Activated CD8-positive, alpha-beta memory T cell treated with anti-CD3 and anti-CD28 coated beads, Interleukin-2, amount 10 ng/mL, durations not matched to agents 7 days and 5 days (primary cell): ENCODE data around the gene PGM1. TPM values are rescaled to one million over a fixed set of nuclear protein-coding genes. Genes with fewer than 3 reads are reported as not detected.

Experiments used
- ATAC-seq: fragments of 150-1000 bp; cut with Tn5 transposase; one replicate; pipeline ENCODE4 v1.10.0; 2021; ENCODE audit warnings: moderate library complexity
- CTCF ChIA-PET: fragments of 350-600 bp; sonication (Branson Sonifier 250); formaldehyde crosslinking; loops from one replicate; lab custom pipeline; 2021; ENCODE audit warnings: antibody characterized with exemption; lab: Charles Lee
- DNase-seq: peaks from one replicate; pipeline ENCODE4 v3.0.0-alpha.2; 2020
- H3K27ac Mint-ChIP-seq: one replicate; pipeline ENCODE4 v1.8.0; 2021; ENCODE audit warnings: mild to moderate bottlenecking, mixed read lengths
- H3K27me3 Mint-ChIP-seq: one replicate; pipeline ENCODE4 v1.8.0; 2021; ENCODE audit warnings: mixed read lengths
- H3K36me3 Mint-ChIP-seq: one replicate; pipeline ENCODE4 v1.8.0; 2021; ENCODE audit warnings: mild to moderate bottlenecking, mixed read lengths
- H3K4me1 Mint-ChIP-seq: one replicate; pipeline ENCODE4 v1.8.0; 2021; ENCODE audit warnings: mixed read lengths
- H3K4me3 Mint-ChIP-seq: one replicate; pipeline ENCODE4 v1.8.0; 2021; ENCODE audit warnings: mild to moderate bottlenecking, moderate library complexity, mixed read lengths
- H3K9me3 Mint-ChIP-seq: one replicate; pipeline ENCODE4 v1.8.0; 2022; ENCODE audit warnings: low read depth, mixed read lengths
- total RNA-seq, 2 experiments: library from RNA; stranded (reverse); gene quantifications; one replicate each; pipeline ENCODE4 v1.2.3, GENCODE V29; 2021

The PGM1 gene
- total RNA-seq, 2 experiments from 2014 or later = 31.5 to 32.8 TPM

GRCh38 chr1:63607322-63607721, 14.1 kb downstream of the PGM1 start:
- H3K27me3 Mint-ChIP-seq = no peaks in the 10 kb centered on the region
- H3K4me1 Mint-ChIP-seq = peaks cover 14% of the 10 kb centered on the region
- no peak for ATAC-seq
- no peak overlapping the region for H3K4me3 Mint-ChIP-seq
- no peak for DNase-seq
- peaks cover 5% of the 10 kb centered on the region for H3K36me3 Mint-ChIP-seq
- H3K27ac Mint-ChIP-seq = no peak overlapping the region
- no peaks in the 10 kb centered on the region for H3K9me3 Mint-ChIP-seq
- CTCF ChIA-PET = no interaction called here

GRCh38 chr1:63611231-63611630, 18.0 kb downstream of the PGM1 start:
- peaks cover 1% of the 10 kb centered on the region for H3K36me3 Mint-ChIP-seq
- no peaks in the 10 kb centered on the region for H3K9me3 Mint-ChIP-seq
- H3K4me1 Mint-ChIP-seq = peaks cover 11% of the 10 kb centered on the region
- ATAC-seq (no peak), DNase-seq (no peak)
- no peaks in the 10 kb centered on the region for H3K27me3 Mint-ChIP-seq
- H3K4me3 Mint-ChIP-seq = no peak overlapping the region
- no peak overlapping the region for H3K27ac Mint-ChIP-seq
- CTCF ChIA-PET = interaction anchor here (1.5 kb wide), 1 partner anchor 527 kb away, joined by 3 read pairs; no protein-coding TSS in a partner anchor

- no peaks in the 10 kb centered on the region for H3K27me3 Mint-ChIP-seq
- peaks cover 1% of the 10 kb centered on the region for H3K36me3 Mint-ChIP-seq
- CTCF ChIA-PET = interaction anchor here (0.6 kb wide), 1 partner anchor 525 kb away, joined by 3 read pairs; no protein-coding TSS in a partner anchor
- DNase-seq (no peak), ATAC-seq (no peak)
- no peak overlapping the region for H3K4me3 Mint-ChIP-seq
- H3K9me3 Mint-ChIP-seq = no peaks in the 10 kb centered on the region
- peaks cover 11% of the 10 kb centered on the region for H3K4me1 Mint-ChIP-seq
- no peak overlapping the region for H3K27ac Mint-ChIP-seq
Observed at GRCh38 chr1:63612564-63612963, 19.4 kb downstream of the PGM1 start.

- Mint-ChIP-seq H3K4me3 (no peak overlapping the region), H3K27me3 (no peaks in the 10 kb centered on the region), H3K27ac (no peak overlapping the region), H3K36me3 (peaks cover 1% of the 10 kb centered on the region), H3K4me1 (peaks cover 11% of the 10 kb centered on the region), H3K9me3 (no peaks in the 10 kb centered on the region)
- ATAC-seq = no peak
- CTCF ChIA-PET = interaction anchor here (0.6 kb wide), 1 partner anchor 524 kb away, joined by 3 read pairs; no protein-coding TSS in a partner anchor
- DNase-seq = no peak
Observed at GRCh38 chr1:63612971-63613370, 19.8 kb downstream of the PGM1 start.

GRCh38 chr1:63615768-63616420, 22.7 kb downstream of the PGM1 start:
- no peak overlapping the region for H3K4me3 Mint-ChIP-seq
- CTCF ChIA-PET = interaction anchor here (1.0 to 1.6 kb wide), 2 partner anchors 521 to 523 kb away, joined by 3 to 14 read pairs; no protein-coding TSS in a partner anchor
- H3K4me1 Mint-ChIP-seq = no peaks in the 10 kb centered on the region
- DNase-seq (peak; percentile 68), ATAC-seq (peak; percentile 64)
- no peak overlapping the region for H3K27ac Mint-ChIP-seq
- no peaks in the 10 kb centered on the region for H3K9me3 Mint-ChIP-seq
- H3K27me3 Mint-ChIP-seq = no peaks in the 10 kb centered on the region
- H3K36me3 Mint-ChIP-seq = no peaks in the 10 kb centered on the region

GRCh38 chr1:63617450-63617849, 24.2 kb downstream of the PGM1 start:
- ATAC-seq (no peak), DNase-seq (no peak)
- H3K4me3 Mint-ChIP-seq = no peak overlapping the region
- H3K4me1 Mint-ChIP-seq = no peaks in the 10 kb centered on the region
- H3K36me3 Mint-ChIP-seq = no peaks in the 10 kb centered on the region
- H3K27me3 Mint-ChIP-seq = no peaks in the 10 kb centered on the region
- CTCF ChIA-PET = interaction anchor here (0.8 to 1.6 kb wide), 3 partner anchors 518 to 520 kb away, joined by 3 to 14 read pairs (median 4); no protein-coding TSS in a partner anchor
- H3K27ac Mint-ChIP-seq = no peak overlapping the region
- no peaks in the 10 kb centered on the region for H3K9me3 Mint-ChIP-seq

GRCh38 chr1:63618011-63618410, 24.8 kb downstream of the PGM1 start:
- CTCF ChIA-PET = interaction anchor here (1.0 kb wide), 1 partner anchor 519 kb away, joined by 3 read pairs; no protein-coding TSS in a partner anchor
- no peak for ATAC-seq
- H3K4me1 Mint-ChIP-seq = no peaks in the 10 kb centered on the region
- H3K27me3 Mint-ChIP-seq = no peaks in the 10 kb centered on the region
- H3K4me3 Mint-ChIP-seq = no peak overlapping the region
- H3K9me3 Mint-ChIP-seq = no peaks in the 10 kb centered on the region
- no peak overlapping the region for H3K27ac Mint-ChIP-seq
- no peak for DNase-seq
- H3K36me3 Mint-ChIP-seq = no peaks in the 10 kb centered on the region

GRCh38 chr1:63619558-63619957, 26.3 kb downstream of the PGM1 start:
- DNase-seq (no peak), ATAC-seq (no peak)
- Mint-ChIP-seq H3K36me3 (no peaks in the 10 kb centered on the region), H3K4me3 (no peak overlapping the region), H3K27ac (no peak overlapping the region), H3K4me1 (no peaks in the 10 kb centered on the region), H3K9me3 (no peaks in the 10 kb centered on the region), H3K27me3 (no peaks in the 10 kb centered on the region)
- CTCF ChIA-PET = interaction anchor here (0.7 to 1.3 kb wide), 3 partner anchors 32 to 625 kb away, joined by 3 read pairs; no protein-coding TSS in a partner anchor

- Mint-ChIP-seq H3K27ac (no peak overlapping the region), H3K36me3 (no peaks in the 10 kb centered on the region), H3K4me3 (no peak overlapping the region), H3K9me3 (no peaks in the 10 kb centered on the region), H3K27me3 (no peaks in the 10 kb centered on the region), H3K4me1 (no peaks in the 10 kb centered on the region)
- no peak for ATAC-seq
- DNase-seq = no peak
- CTCF ChIA-PET = interaction anchor here (0.7 kb wide), 1 partner anchor 626 kb away, joined by 3 read pairs; no protein-coding TSS in a partner anchor
Observed at GRCh38 chr1:63620671-63621070, 27.5 kb downstream of the PGM1 start.

GRCh38 chr1:63621075-63621474, 27.9 kb downstream of the PGM1 start:
- DNase-seq = no peak
- Mint-ChIP-seq H3K27ac (no peak overlapping the region), H3K4me1 (peaks cover 3% of the 10 kb centered on the region), H3K36me3 (no peaks in the 10 kb centered on the region), H3K27me3 (no peaks in the 10 kb centered on the region), H3K9me3 (no peaks in the 10 kb centered on the region), H3K4me3 (no peak overlapping the region)
- CTCF ChIA-PET = interaction anchor here (0.7 kb wide), 1 partner anchor 626 kb away, joined by 3 read pairs; no protein-coding TSS in a partner anchor
- no peak for ATAC-seq

- no peak overlapping the region for H3K27ac Mint-ChIP-seq
- peaks cover 5% of the 10 kb centered on the region for H3K4me1 Mint-ChIP-seq
- H3K4me3 Mint-ChIP-seq = no peak overlapping the region
- H3K27me3 Mint-ChIP-seq = no peaks in the 10 kb centered on the region
- no peaks in the 10 kb centered on the region for H3K9me3 Mint-ChIP-seq
- ATAC-seq (no peak), DNase-seq (no peak)
- CTCF ChIA-PET = no interaction called here
- no peaks in the 10 kb centered on the region for H3K36me3 Mint-ChIP-seq
Observed at GRCh38 chr1:63621698-63622097, 28.5 kb downstream of the PGM1 start.

GRCh38 chr1:63622849-63623566, 29.8 kb downstream of the PGM1 start:
- CTCF ChIA-PET = interaction anchor here (1.7 kb wide), 1 partner anchor 515 kb away, joined by 3 read pairs; no protein-coding TSS in a partner anchor
- Mint-ChIP-seq H3K27me3 (no peaks in the 10 kb centered on the region), H3K9me3 (no peaks in the 10 kb centered on the region)

GRCh38 chr1:63623952-63624351, 30.7 kb downstream of the PGM1 start:
- Mint-ChIP-seq H3K4me1 (peaks cover 8% of the 10 kb centered on the region), H3K4me3 (no peak overlapping the region), H3K27ac (no peak overlapping the region), H3K36me3 (no peaks in the 10 kb centered on the region), H3K27me3 (no peaks in the 10 kb centered on the region), H3K9me3 (no peaks in the 10 kb centered on the region)
- CTCF ChIA-PET = interaction anchor here (1.7 kb wide), 1 partner anchor 514 kb away, joined by 3 read pairs; no protein-coding TSS in a partner anchor
- DNase-seq (no peak), ATAC-seq (no peak)

More at GRCh38 chr1:63622849-63623566, 29.8 kb downstream of the PGM1 start:
- ATAC-seq (no peak), DNase-seq (no peak)
- no peak overlapping the region for H3K27ac Mint-ChIP-seq
- H3K4me3 Mint-ChIP-seq = no peak overlapping the region
- no peaks in the 10 kb centered on the region for H3K36me3 Mint-ChIP-seq
- peaks cover 7% of the 10 kb centered on the region for H3K4me1 Mint-ChIP-seq
